ENCODE data around the gene DNAJB12. TPM values are rescaled to one million over a fixed set of nuclear protein-coding genes. Genes with fewer than 3 reads are reported as not detected.
"Not testable (repeated sequence)": the region's sequence is repeated elsewhere in the genome, so short reads cannot be mapped to it uniquely, and the experiment has no call there.

The DNAJB12 gene
- total RNA-seq, 1 donor from 2014 or later: 23.0 TPM

GRCh38 chr10:72329290-72330068 lies 25.2 kb downstream of the DNAJB12 start:
- no peaks in the 10 kb centered on the region for H3K36me3 Mint-ChIP-seq (ENCODE audit: unreplicated experiment)
- H3K4me3 Mint-ChIP-seq (ENCODE audit: unreplicated experiment): peak overlapping the region; percentile 59
- peak overlapping the region; percentile 62 for H3K27ac Mint-ChIP-seq (ENCODE audit: unreplicated experiment)
- peaks cover 14% of the 10 kb centered on the region for H3K9me3 Mint-ChIP-seq (ENCODE audit: unreplicated experiment)
- H3K27me3 Mint-ChIP-seq (ENCODE audit: unreplicated experiment): peaks cover 8% of the 10 kb centered on the region
- peaks cover 41% of the 10 kb centered on the region for H3K4me1 Mint-ChIP-seq (ENCODE audit: low read depth, unreplicated experiment)
- TF ChIP-seq, protein P1, sequence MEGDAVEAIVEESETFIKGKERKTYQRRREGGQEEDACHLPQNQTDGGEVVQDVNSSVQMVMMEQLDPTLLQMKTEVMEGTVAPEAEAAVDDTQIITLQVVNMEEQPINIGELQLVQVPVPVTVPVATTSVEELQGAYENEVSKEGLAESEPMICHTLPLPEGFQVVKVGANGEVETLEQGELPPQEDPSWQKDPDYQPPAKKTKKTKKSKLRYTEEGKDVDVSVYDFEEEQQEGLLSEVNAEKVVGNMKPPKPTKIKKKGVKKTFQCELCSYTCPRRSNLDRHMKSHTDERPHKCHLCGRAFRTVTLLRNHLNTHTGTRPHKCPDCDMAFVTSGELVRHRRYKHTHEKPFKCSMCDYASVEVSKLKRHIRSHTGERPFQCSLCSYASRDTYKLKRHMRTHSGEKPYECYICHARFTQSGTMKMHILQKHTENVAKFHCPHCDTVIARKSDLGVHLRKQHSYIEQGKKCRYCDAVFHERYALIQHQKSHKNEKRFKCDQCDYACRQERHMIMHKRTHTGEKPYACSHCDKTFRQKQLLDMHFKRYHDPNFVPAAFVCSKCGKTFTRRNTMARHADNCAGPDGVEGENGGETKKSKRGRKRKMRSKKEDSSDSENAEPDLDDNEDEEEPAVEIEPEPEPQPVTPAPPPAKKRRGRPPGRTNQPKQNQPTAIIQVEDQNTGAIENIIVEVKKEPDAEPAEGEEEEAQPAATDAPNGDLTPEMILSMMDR (IDR thresholded peaks at IDR 0.05; ENCODE audit: partially characterized antibody, unreplicated experiment): no peak
- DNase-seq: no peak

DNA sequence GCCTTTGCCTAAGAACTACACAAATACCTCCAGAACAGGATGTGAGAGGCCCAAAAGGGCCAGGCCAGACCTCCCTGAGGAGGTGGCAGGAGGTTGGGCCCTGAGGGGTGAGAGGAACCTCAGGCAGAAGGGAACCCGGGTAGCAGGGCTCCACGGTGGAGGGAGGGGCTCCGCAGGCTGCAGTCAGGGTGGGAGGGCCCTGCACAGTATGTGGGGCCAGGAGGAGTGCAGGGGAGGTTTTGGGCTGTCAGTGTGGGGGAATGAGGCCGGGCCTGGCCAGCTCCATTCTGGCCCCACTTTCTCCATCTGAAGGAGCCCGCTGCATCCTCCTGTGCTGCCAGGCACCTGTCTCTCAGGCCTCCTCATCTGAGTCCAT lies 25.9 kb downstream of the DNAJB12 start:
- Mint-ChIP-seq H3K4me3 (ENCODE audit: unreplicated experiment) (no peak overlapping the region), H3K27me3 (ENCODE audit: unreplicated experiment) (peaks cover 10% of the 10 kb centered on the region), H3K36me3 (ENCODE audit: unreplicated experiment) (no peaks in the 10 kb centered on the region), H3K4me1 (ENCODE audit: low read depth, unreplicated experiment) (peaks cover 38% of the 10 kb centered on the region), H3K9me3 (ENCODE audit: unreplicated experiment) (peaks cover 13% of the 10 kb centered on the region), H3K27ac (ENCODE audit: unreplicated experiment) (no peak overlapping the region)
- DNase-seq: no peak
- TF ChIP-seq, protein P1 (IDR thresholded peaks at IDR 0.05; ENCODE audit: partially characterized antibody, unreplicated experiment): no peak

GRCh38 chr10:72328045-72328828 lies 26.5 kb downstream of the DNAJB12 start:
- H3K27ac Mint-ChIP-seq (ENCODE audit: unreplicated experiment): peak overlapping the region; percentile 64
- TF ChIP-seq, protein P1 (IDR thresholded peaks at IDR 0.05; ENCODE audit: partially characterized antibody, unreplicated experiment): peak; percentile 39
- H3K36me3 Mint-ChIP-seq (ENCODE audit: unreplicated experiment): no peaks in the 10 kb centered on the region
- no peak overlapping the region for H3K4me3 Mint-ChIP-seq (ENCODE audit: unreplicated experiment)
- peaks cover 10% of the 10 kb centered on the region for H3K27me3 Mint-ChIP-seq (ENCODE audit: unreplicated experiment)
- H3K4me1 Mint-ChIP-seq (ENCODE audit: low read depth, unreplicated experiment): peaks cover 35% of the 10 kb centered on the region
- peaks cover 12% of the 10 kb centered on the region for H3K9me3 Mint-ChIP-seq (ENCODE audit: unreplicated experiment)
- DNase-seq: peak; percentile 80

GRCh38 chr10:72326665-72327603 lies 27.8 kb downstream of the DNAJB12 start:
- Mint-ChIP-seq H3K4me1 (ENCODE audit: low read depth, unreplicated experiment) (peaks cover 32% of the 10 kb centered on the region), H3K4me3 (ENCODE audit: unreplicated experiment) (peak overlapping the region; percentile 46), H3K27ac (ENCODE audit: unreplicated experiment) (peak overlapping the region; percentile 75)
- not testable (repeated sequence) for DNase-seq; H3K27me3 Mint-ChIP-seq (ENCODE audit: unreplicated experiment); H3K9me3 Mint-ChIP-seq (ENCODE audit: unreplicated experiment); H3K36me3 Mint-ChIP-seq (ENCODE audit: unreplicated experiment)

- not testable (repeated sequence) for DNase-seq; H3K27ac Mint-ChIP-seq (ENCODE audit: unreplicated experiment); H3K36me3 Mint-ChIP-seq (ENCODE audit: unreplicated experiment); H3K4me3 Mint-ChIP-seq (ENCODE audit: unreplicated experiment)
- peaks cover 15% of the 10 kb centered on the region for H3K9me3 Mint-ChIP-seq (ENCODE audit: unreplicated experiment)
- H3K27me3 Mint-ChIP-seq (ENCODE audit: unreplicated experiment): peaks cover 14% of the 10 kb centered on the region
- peaks cover 34% of the 10 kb centered on the region for H3K4me1 Mint-ChIP-seq (ENCODE audit: low read depth, unreplicated experiment)
Observed at GRCh38 chr10:72325243-72326175, 29.2 kb downstream of the DNAJB12 start.
